ENCODE results near the gene HYAL3. TPM values are rescaled to one million over a fixed set of nuclear protein-coding genes. Genes with fewer than 3 reads are reported as not detected.

The HYAL3 gene
- total RNA-seq, 2 donors from 2014 or later, result 0.99 to 2.3 TPM

DNA sequence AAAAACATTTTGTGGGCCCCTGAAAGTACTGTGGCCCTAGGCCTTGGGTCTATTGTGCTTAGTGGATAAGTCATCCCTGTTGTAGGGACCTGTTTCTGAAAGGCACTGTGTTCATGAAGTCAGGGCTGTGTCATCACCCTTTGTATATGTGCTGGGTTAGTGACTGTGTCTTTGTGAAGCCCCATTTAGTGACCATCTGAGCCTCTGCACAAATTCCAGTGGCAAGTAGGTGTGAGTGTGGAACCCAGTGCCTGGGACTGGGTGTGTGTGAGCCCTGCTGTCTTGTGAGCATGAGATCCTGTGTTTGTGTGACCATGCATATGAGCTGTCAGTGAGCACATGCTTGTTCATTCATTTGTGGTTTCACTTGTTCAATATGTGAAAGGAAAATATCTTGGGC, 5.4 kb upstream of the HYAL3 start:
- ATAC-seq (no peak), DNase-seq (no peak)
- Histone ChIP-seq H3K27me3 (no peaks in the 10 kb centered on the region), H3K27ac (no peak overlapping the region), H3K36me3 (replicated peaks in 1 of 2; ENCODE audit: insufficient read depth in 1 of 2, low read depth in 2 of 2) (no peaks in the 10 kb centered on the region), H3K9me3 (no peaks in the 10 kb centered on the region), H3K4me3 (no peak overlapping the region), H3K4me1 (peaks cover 44% of the 10 kb centered on the region)
- intact Hi-C loops (cut with DNase I), result no loop called here
- no peak for TF ChIP-seq POLR2A (IDR thresholded peaks at IDR 0.05)
- TF ChIP-seq, protein P1, sequence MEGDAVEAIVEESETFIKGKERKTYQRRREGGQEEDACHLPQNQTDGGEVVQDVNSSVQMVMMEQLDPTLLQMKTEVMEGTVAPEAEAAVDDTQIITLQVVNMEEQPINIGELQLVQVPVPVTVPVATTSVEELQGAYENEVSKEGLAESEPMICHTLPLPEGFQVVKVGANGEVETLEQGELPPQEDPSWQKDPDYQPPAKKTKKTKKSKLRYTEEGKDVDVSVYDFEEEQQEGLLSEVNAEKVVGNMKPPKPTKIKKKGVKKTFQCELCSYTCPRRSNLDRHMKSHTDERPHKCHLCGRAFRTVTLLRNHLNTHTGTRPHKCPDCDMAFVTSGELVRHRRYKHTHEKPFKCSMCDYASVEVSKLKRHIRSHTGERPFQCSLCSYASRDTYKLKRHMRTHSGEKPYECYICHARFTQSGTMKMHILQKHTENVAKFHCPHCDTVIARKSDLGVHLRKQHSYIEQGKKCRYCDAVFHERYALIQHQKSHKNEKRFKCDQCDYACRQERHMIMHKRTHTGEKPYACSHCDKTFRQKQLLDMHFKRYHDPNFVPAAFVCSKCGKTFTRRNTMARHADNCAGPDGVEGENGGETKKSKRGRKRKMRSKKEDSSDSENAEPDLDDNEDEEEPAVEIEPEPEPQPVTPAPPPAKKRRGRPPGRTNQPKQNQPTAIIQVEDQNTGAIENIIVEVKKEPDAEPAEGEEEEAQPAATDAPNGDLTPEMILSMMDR (IDR thresholded peaks at IDR 0.05), result no peak

DNA sequence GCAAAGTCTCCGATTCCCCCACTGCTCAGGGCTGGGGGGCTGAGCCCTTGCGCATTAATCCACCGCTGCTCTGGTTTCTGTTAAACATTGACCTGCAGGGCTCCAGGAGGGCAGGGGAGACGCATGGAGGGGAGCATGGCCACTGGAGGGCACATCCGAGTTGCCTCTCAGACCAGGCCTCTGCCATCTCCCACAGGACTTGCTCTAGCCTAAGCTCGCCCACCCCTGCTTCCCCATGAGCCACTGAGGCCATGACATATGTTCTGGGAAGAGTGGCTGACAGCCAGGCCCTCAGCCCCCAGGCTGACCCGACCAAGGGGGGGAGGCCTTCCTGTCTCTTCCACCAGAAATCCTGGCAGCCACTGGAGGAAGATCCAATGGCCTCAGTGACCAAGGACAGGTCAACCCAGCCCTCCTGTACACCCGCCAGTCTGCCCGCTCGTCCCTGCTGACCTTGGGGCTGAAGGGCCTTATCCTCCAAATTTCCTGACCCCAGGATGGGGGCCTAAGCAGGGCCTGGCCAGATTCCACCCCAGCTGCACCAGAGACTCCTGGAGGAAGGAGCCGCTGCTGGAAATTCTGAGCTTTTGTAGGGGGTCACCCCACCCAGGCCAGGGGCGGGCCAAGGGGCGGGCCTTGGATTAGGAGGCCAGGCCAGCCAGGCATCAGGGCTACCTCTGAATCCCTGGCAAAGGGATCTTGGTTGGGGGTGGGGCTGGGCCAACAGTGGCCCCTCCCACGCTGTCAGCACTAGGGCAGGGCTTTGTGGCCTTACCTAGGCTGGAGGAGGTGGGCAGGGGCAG, 4.0 kb upstream of the HYAL3 start, which contains the start of gene HYAL1:
TSS of gene HYAL1 (minus strand) at position 562 of the 803 bp plus-strand sequence. CDS start 618 bp downstream, outside the sequence.
- DNase-seq, result peak; percentile 68 to 79 (median 76)
- Histone ChIP-seq H3K27me3 (no peaks in the 10 kb centered on the region), H3K4me1 (peaks cover 46% of the 10 kb centered on the region)

DNA sequence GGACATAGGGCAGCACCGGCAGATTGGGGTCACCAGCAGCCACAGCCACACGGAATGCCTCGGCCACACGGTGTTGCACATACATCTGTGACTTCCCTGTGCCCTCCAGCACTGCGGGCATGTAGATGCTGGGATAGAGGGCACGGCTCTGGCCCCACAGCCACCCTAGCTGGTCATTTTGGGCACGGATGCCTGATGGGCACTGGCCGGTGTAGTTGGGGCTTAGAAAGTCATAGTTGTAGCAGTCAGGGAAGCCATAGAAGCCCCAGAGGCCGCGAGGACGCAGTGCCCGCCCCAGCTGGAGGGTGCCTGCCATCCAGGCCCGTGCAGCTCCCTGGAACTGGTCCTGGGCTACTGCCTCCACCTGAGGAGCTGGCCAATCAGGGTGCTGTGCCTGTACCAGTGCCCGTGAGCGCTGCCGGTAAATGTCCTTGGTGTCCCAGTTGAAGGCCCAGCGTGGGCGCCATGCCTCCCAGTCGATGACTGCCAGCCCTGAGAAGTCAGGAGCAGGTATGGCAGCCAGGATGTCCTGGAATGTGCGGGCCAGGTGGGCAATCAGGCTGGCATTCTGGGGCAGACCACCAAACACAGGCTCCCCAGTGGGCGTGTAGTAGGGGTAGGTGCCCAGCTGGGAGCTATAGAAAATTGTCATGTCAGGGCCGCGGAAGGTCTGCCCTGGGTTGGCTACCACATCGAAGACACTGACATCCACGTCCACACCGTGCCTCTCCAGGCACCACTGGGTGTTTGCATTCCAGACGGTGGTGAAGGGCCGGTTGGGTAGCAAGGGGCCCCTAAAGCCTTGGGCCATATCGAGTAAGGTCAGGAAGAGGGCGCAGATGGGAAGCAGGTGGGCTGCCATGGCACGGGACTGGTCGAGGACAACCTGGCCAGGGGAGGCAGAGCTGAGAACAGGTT, 3.1 kb upstream of the HYAL3 start:
- intact Hi-C loops (cut with DNase I), result no loop called here
- TF ChIP-seq, protein P1 (IDR thresholded peaks at IDR 0.05), result no peak
- TF ChIP-seq POLR2A (IDR thresholded peaks at IDR 0.05), result no peak
- peaks cover 55% of the 10 kb centered on the region for H3K4me1 ChIP-seq
- H3K4me3 ChIP-seq, result no peak overlapping the region
- H3K36me3 ChIP-seq (replicated peaks in 1 of 2; ENCODE audit: insufficient read depth in 1 of 2, low read depth in 2 of 2), result no peaks in the 10 kb centered on the region
- H3K9me3 ChIP-seq, result no peaks in the 10 kb centered on the region
- DNase-seq, result no peak
- WGBS, 2 donors, result 81 to 85% methylated on average over 4 to 32 of the region's 32 CpGs
- no peak for ATAC-seq
- H3K27me3 ChIP-seq, result no peaks in the 10 kb centered on the region
- H3K27ac ChIP-seq, result peak overlapping the region; percentile 55 to 88 (median 86)

More for the DNA sequence above, 4.0 kb upstream of the HYAL3 start, which contains the start of gene HYAL1:
- Histone ChIP-seq H3K4me3 (no peak within 1 kb of the TSS), H3K36me3 (replicated peaks in 1 of 2; ENCODE audit: insufficient read depth in 1 of 2, low read depth in 2 of 2) (no peaks in the 10 kb centered on the region), H3K27ac (peak within 1 kb of the TSS; percentile 55 to 88 (median 86)), H3K9me3 (no peaks in the 10 kb centered on the region)
- WGBS, 2 donors, result 57 to 100% methylated on average over 1 to 14 of the region's 14 CpGs
- intact Hi-C loops (cut with DNase I), result no loop called here
- peak; percentile 23 to 77 (median 66) for TF ChIP-seq POLR2A (IDR thresholded peaks at IDR 0.05)
- TF ChIP-seq, protein P1 (IDR thresholded peaks at IDR 0.05), result peak in 4 of 7 experiments; percentile 21 to 34 (median 27)
- ATAC-seq, result peak; percentile 16

DNA sequence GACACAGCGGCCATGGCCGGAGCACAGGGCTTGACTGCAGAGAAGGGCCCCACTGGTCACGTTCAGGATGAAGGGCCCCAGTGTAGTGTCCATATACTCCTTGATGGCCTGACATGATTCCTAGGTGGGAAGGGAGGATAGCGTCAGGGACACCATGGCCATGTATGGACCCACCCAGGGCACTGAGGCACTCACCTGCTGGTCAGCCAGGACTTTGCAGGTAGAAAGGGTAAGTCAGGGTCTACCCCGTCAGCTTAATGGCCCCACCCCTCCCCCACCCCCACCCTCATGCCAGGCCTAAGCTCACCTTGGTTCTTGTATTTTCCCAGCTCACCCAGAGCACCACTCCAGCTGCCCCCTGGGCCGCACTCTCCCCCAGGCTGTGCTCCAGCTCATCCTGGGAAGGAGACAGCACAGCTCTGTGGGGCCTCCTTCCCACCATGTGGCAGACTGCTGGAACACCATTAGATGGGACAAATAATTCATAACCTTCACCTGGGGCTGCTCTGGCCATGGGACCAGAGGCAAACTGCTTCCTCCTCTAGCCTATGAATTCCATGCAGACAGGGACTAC, 1.6 kb upstream of the HYAL3 start:
- H3K36me3 ChIP-seq (replicated peaks in 1 of 2; ENCODE audit: insufficient read depth in 1 of 2, low read depth in 2 of 2), result no peaks in the 10 kb centered on the region
- H3K27ac ChIP-seq, result peak overlapping the region; percentile 65 to 91 (median 85)
- WGBS, 2 donors, result 95 to 96% methylated on average over 4 to 6 of the region's 6 CpGs
- DNase-seq, result no peak
- H3K27me3 ChIP-seq, result no peaks in the 10 kb centered on the region
- ATAC-seq, result no peak
- no peaks in the 10 kb centered on the region for H3K9me3 ChIP-seq
- intact Hi-C loops (cut with DNase I), result no loop called here
- TF ChIP-seq POLR2A (IDR thresholded peaks at IDR 0.05), result no peak
- TF ChIP-seq, protein P1 (IDR thresholded peaks at IDR 0.05), result no peak
- peaks cover 58% of the 10 kb centered on the region for H3K4me1 ChIP-seq
- H3K4me3 ChIP-seq, result no peak overlapping the region
